HepG2 (cell line): Measurements from ENCODE around the gene ZNF275. TPM values are rescaled to one million over a fixed set of nuclear protein-coding genes. Genes with fewer than 3 reads are reported as not detected.

Experiments
- ATAC-seq: fragments of 200-7000 bp; cut with Tn5 transposase; 3 replicates; pipeline ENCODE4 v1.9.1; 2020; ENCODE audit warnings: mild to moderate bottlenecking, moderate library complexity
- BruUV-seq: library from RNA; stranded (reverse); fragments of 400-500 nt; replicated peaks from 2 replicates; lab custom pipeline; 2021; lab: Mats Ljungman, UMichigan
- CTCF ChIA-PET: fragments of 300-600 bp; formaldehyde crosslinking; extraction: SDS; loops from one replicate; lab custom pipeline; 2021; ENCODE audit warnings: low total read pairs, inconsistent platforms, low intra/inter-chr PET ratio; lab: Yijun Ruan, JAX
- POLR2A ChIA-PET: fragments of 350-600 bp; sonication (Branson Sonifier 250); formaldehyde crosslinking; loops from one replicate; lab custom pipeline; 2020; ENCODE audit warnings: antibody characterized with exemption, inconsistent platforms; lab: Yijun Ruan, JAX
- DNase-seq: peaks from one replicate; pipeline ENCODE4 v3.0.0-alpha.2; 2015; ENCODE audit warnings: low spot score
- FAIRE-seq: peaks from 3 replicates; lab custom pipeline; 2011; peaks lifted over from hg19 to GRCh38; lab: Jason Lieb, UNC
- H2AFZ ChIP-seq: one replicate; pipeline ENCODE4 v1.6.1; 2011; ENCODE audit warnings: low read length, inconsistent platforms
- H3K27ac ChIP-seq: fragments of 300-600 bp; 3 replicates; pipeline ENCODE4 v1.8.0; 2011; ENCODE audit warnings: mixed run types, mild to moderate bottlenecking, mixed read lengths, low read length, inconsistent platforms; ENCODE audit not compliant: insufficient read depth; ENCODE audit errors: extremely low read length
- H3K27me3 ChIP-seq, 2 experiments: fragments of 200-600 bp in 1 of 2; 2 replicates in 1 of 2; 3 replicates in 1 of 2; pipeline versions ENCODE4 v1.6.0 to v1.8.0; 2011; ENCODE audit warnings: low read length in 2 of 2, mild to moderate bottlenecking in 2 of 2, moderate library complexity in 2 of 2, inconsistent platforms in 1 of 2; ENCODE audit not compliant: insufficient read depth in 2 of 2, control insufficient read depth in 1 of 2
- H3K36me3 ChIP-seq, 2 experiments: fragments of 200-600 bp in 1 of 2; replicated peaks in 1 of 2; 2 replicates in 1 of 2; 3 replicates in 1 of 2; pipeline versions ENCODE4 v1.5.1 to v1.8.0; 2011; ENCODE audit warnings: low read length in 2 of 2, inconsistent platforms in 1 of 2; ENCODE audit not compliant: insufficient read depth in 2 of 2, control insufficient read depth in 1 of 2
- H3K4me1 ChIP-seq: 2 replicates; pipeline ENCODE4 v1.5.1; 2012; ENCODE audit warnings: low read length, inconsistent platforms; ENCODE audit not compliant: insufficient read depth
- H3K4me2 ChIP-seq: 2 replicates; pipeline ENCODE4 v1.6.0; 2011; ENCODE audit warnings: low read depth, low read length, inconsistent platforms
- H3K4me3 ChIP-seq, 3 experiments: fragments of 200-600 bp in 1 of 3; sonication (generic), shearing (Covaris generic) in 1 of 3; replicated peaks in 1 of 3; 2 replicates each; pipeline ENCODE4 v1.5.1; 2011 to 2016; ENCODE audit warnings: low read length in 3 of 3, inconsistent platforms in 2 of 3, low read depth in 2 of 3, mild to moderate bottlenecking in 2 of 3, control low read depth in 1 of 3, mixed read lengths in 1 of 3; ENCODE audit not compliant: insufficient read depth in 1 of 3
- H3K79me2 ChIP-seq: one replicate; pipeline ENCODE4 v1.6.1; 2011; ENCODE audit warnings: low read length, inconsistent platforms; ENCODE audit not compliant: insufficient read depth
- H3K9ac ChIP-seq: 2 replicates; pipeline ENCODE4 v1.6.0; 2011; ENCODE audit warnings: mild to moderate bottlenecking, low read depth, low read length, inconsistent platforms; ENCODE audit not compliant: insufficient read depth
- H3K9me3 ChIP-seq: 2 replicates; pipeline ENCODE4 v1.5.1; 2012; ENCODE audit warnings: mild to moderate bottlenecking, low read length
- H4K20me1 ChIP-seq: 2 replicates; pipeline ENCODE4 v1.6.0; 2011; ENCODE audit warnings: inconsistent platforms, mild to moderate bottlenecking, low read length, moderate library complexity; ENCODE audit not compliant: insufficient read depth
- ARNT2 ChIP-seq: sonication (generic); formaldehyde crosslinking; IDR thresholded peaks from 2 replicates; pipeline ENCODE4 v1.8.0; 2022; ENCODE audit warnings: mild to moderate bottlenecking, low read depth, missing genetic modification reagents, moderate library complexity
- FOXA3 ChIP-seq: IDR thresholded peaks from 2 replicates; pipeline ENCODE4 v1.6.1; 2016; ENCODE audit warnings: missing genetic modification reagents, missing compliant biosample characterization
- KLF15 ChIP-seq: sonication (generic); formaldehyde crosslinking; IDR thresholded peaks from 2 replicates; pipeline ENCODE4 v1.8.1; 2023; ENCODE audit warnings: borderline replicate concordance, mild to moderate bottlenecking, inconsistent platforms, missing genetic modification reagents, mixed read lengths
- KLF16 ChIP-seq, 2 experiments: sonication (generic) in 1 of 2; formaldehyde crosslinking in 1 of 2; IDR thresholded peaks; 2 replicates each; pipeline versions ENCODE4 v1.6.1 to v1.8.0; 2016 to 2023; ENCODE audit warnings: missing genetic modification reagents in 2 of 2, missing compliant biosample characterization in 1 of 2
- KMT2B ChIP-seq: IDR thresholded peaks from 2 replicates; pipeline ENCODE4 v1.6.1; 2016; ENCODE audit warnings: missing genetic modification reagents, missing compliant biosample characterization
- TBP ChIP-seq: sonication (generic); formaldehyde crosslinking; IDR thresholded peaks from 2 replicates; pipeline ENCODE4 v1.5.0; 2020; ENCODE audit warnings: missing genetic modification reagents
- TOPORS ChIP-seq: sonication (generic); formaldehyde crosslinking; IDR thresholded peaks from 2 replicates; pipeline ENCODE4 v1.8.0; 2023; ENCODE audit warnings: mild to moderate bottlenecking, missing genetic modification reagents
- TP53 ChIP-seq: sonication (generic); formaldehyde crosslinking; conservative IDR thresholded peaks from 2 replicates; pipeline ENCODE4 v1.4.0; 2020; ENCODE audit warnings: missing genetic modification reagents
- ZC3H4 ChIP-seq: sonication (generic); formaldehyde crosslinking; IDR thresholded peaks from 2 replicates; pipeline ENCODE4 v1.4.0; 2020; ENCODE audit warnings: missing genetic modification reagents, borderline replicate concordance
- ZNF10 ChIP-seq: sonication (generic); formaldehyde crosslinking; IDR thresholded peaks from 2 replicates; pipeline ENCODE4 v1.4.0; 2020; ENCODE audit warnings: mild to moderate bottlenecking, low read depth, missing genetic modification reagents, borderline replicate concordance
- ZNF24 ChIP-seq: fragments of 450-650 bp; IDR thresholded peaks from 2 replicates; pipeline ENCODE4 v1.6.1; 2017; ENCODE audit warnings: antibody characterized with exemption, mild to moderate bottlenecking
- ZNF44 ChIP-seq: sonication (generic); formaldehyde crosslinking; IDR thresholded peaks from 2 replicates; pipeline ENCODE4 v1.5.1; 2020; ENCODE audit warnings: mild to moderate bottlenecking, missing genetic modification reagents
- ZNF644 ChIP-seq: IDR thresholded peaks from 2 replicates; pipeline ENCODE4 v1.6.1; 2016; ENCODE audit warnings: low read depth
- WGBS: methylation state at CpG from one replicate; pipeline ENCODE4 v1.1.6; 2017; ENCODE audit warnings: low lambda C conversion rate; 5-methylcytosine and 5-hydroxymethylcytosine counted together
- in situ Hi-C: cut with HindIII; loops from 2 replicates; pipeline ENCODE4 v1.10.0; 2017; ENCODE audit warnings: low pct_unique_long_range_greater_than_20kb; ENCODE audit not compliant: extremely low pct_ligation_motif_present
- intact Hi-C: fragments of 100-400 bp; cut with micrococcal nuclease; formaldehyde crosslinking; loops from one replicate; pipeline ENCODE4 v1.10.0; 2022; ENCODE audit not compliant: unreplicated experiment
- polyA plus RNA-seq, 8 experiments: library from polyadenylated mRNA; depleted of rRNA in 3 of 8; stranded (reverse) in 7 of 8; unstranded in 1 of 8; fragments of >200 nt; fragmentation: Illumina TruSeq in 4 of 8; extraction: Trizol in 4 of 8; gene quantifications; 2 replicates each; pipeline versions ENCODE4 v1.2.1 to v1.2.3, GENCODE V29; 2011 to 2016; ENCODE audit warnings: low read depth in 4 of 8, missing spikeins in 1 of 8, mixed read lengths in 1 of 8; ENCODE audit not compliant: insufficient read depth in 1 of 8
- total RNA-seq, 5 experiments: library from RNA; depleted of rRNA; stranded (reverse); fragments of >200 nt; fragmentation: Illumina TruSeq; extraction: Trizol; gene quantifications; 2 replicates each; pipeline ENCODE4 v1.2.3, GENCODE V29; 2016; ENCODE audit warnings: low read depth in 1 of 5
- TF ChIP-seq, protein P1 (sequence below): sonication (generic); formaldehyde crosslinking; IDR thresholded peaks from 2 replicates; pipeline ENCODE4 v1.5.1; 2020; ENCODE audit warnings: mild to moderate bottlenecking, missing genetic modification reagents, borderline replicate concordance

The ZNF275 gene
- total and polyA plus RNA-seq, 2 of the 13 experiments (the other 11 are each of a cell fraction or from before 2014, with no cell fraction given), result 6.4 to 11.8 TPM

- no peak for ATAC-seq
- Histone ChIP-seq H3K4me1 (no peaks in the 10 kb centered on the region), H3K36me3 (no peaks in the 10 kb centered on the region), H3K9me3 (no peaks in the 10 kb centered on the region), H3K4me2 (no peak overlapping the region), H2AFZ (no peak overlapping the region), H3K27ac (no peak overlapping the region), H3K4me3 (no peak overlapping the region), H3K9ac (no peak overlapping the region), H3K27me3 (no peaks in the 10 kb centered on the region), H3K79me2 (no peaks in the 10 kb centered on the region), H4K20me1 (no peaks in the 10 kb centered on the region)
- 32% methylated on average over 3 of the region's 3 CpGs for whole genome bisulfite sequencing
- POLR2A ChIA-PET, result no interaction called here
- TF ChIP-seq ZNF24, result no peak
- intact Hi-C loops (no loop called here), in situ Hi-C loops (no loop called here)
- no peak for FAIRE-seq
- CTCF ChIA-PET, result no interaction called here
- no peak for DNase-seq
- no TSS peak for BruUV-seq
Measured at GRCh38 chrX:153366119-153366518, 32.2 kb downstream of the ZNF275 start.

DNA sequence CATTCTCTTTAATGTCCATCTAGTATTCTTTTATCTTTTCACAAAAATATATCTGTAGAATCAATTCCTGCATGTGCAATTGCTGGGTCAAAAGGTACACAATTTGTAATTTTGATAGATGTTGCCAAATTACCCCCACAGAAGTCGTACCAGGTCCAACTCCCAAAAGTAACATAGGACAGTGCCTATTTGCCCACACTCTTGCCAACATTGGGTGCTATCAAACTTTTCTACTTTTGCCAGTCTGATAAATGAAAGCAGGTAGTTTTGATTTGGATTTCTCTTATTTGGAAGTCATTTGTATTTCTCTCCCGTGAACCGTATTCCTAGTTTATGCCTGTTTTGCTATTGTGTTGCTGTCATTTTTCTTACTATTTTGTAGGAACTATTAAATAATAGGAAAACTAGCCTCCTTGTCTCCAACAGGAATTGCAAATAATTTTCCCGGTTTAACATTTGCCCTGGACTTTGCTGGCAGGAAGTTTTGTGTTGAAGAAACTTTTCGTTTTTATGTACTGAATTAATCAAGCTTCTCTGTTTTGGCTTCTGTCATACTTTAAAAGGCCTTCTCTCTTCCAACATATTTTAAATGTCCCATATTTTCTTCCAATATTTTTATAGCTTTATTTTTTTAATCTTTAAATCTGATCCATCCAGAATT lies 33.1 kb downstream of the ZNF275 start:
- intact Hi-C loops, result no loop called here
- TF ChIP-seq ZNF44 (CRISPR knock-in tag) (no peak), KMT2B (no peak), KLF16 (CRISPR knock-in tag; IDR thresholded peaks at IDR 0.05) (no peak), ZNF10 (CRISPR knock-in tag) (no peak), ARNT2 (no peak), FOXA3 (no peak), TBP (no peak), KLF15 (CRISPR knock-in tag) (no peak), TOPORS (CRISPR knock-in tag) (no peak), ZC3H4 (CRISPR knock-in tag) (no peak), ZNF644 (CRISPR knock-in tag) (no peak), TP53 (CRISPR knock-in tag) (no peak)
- TF ChIP-seq, protein P1, sequence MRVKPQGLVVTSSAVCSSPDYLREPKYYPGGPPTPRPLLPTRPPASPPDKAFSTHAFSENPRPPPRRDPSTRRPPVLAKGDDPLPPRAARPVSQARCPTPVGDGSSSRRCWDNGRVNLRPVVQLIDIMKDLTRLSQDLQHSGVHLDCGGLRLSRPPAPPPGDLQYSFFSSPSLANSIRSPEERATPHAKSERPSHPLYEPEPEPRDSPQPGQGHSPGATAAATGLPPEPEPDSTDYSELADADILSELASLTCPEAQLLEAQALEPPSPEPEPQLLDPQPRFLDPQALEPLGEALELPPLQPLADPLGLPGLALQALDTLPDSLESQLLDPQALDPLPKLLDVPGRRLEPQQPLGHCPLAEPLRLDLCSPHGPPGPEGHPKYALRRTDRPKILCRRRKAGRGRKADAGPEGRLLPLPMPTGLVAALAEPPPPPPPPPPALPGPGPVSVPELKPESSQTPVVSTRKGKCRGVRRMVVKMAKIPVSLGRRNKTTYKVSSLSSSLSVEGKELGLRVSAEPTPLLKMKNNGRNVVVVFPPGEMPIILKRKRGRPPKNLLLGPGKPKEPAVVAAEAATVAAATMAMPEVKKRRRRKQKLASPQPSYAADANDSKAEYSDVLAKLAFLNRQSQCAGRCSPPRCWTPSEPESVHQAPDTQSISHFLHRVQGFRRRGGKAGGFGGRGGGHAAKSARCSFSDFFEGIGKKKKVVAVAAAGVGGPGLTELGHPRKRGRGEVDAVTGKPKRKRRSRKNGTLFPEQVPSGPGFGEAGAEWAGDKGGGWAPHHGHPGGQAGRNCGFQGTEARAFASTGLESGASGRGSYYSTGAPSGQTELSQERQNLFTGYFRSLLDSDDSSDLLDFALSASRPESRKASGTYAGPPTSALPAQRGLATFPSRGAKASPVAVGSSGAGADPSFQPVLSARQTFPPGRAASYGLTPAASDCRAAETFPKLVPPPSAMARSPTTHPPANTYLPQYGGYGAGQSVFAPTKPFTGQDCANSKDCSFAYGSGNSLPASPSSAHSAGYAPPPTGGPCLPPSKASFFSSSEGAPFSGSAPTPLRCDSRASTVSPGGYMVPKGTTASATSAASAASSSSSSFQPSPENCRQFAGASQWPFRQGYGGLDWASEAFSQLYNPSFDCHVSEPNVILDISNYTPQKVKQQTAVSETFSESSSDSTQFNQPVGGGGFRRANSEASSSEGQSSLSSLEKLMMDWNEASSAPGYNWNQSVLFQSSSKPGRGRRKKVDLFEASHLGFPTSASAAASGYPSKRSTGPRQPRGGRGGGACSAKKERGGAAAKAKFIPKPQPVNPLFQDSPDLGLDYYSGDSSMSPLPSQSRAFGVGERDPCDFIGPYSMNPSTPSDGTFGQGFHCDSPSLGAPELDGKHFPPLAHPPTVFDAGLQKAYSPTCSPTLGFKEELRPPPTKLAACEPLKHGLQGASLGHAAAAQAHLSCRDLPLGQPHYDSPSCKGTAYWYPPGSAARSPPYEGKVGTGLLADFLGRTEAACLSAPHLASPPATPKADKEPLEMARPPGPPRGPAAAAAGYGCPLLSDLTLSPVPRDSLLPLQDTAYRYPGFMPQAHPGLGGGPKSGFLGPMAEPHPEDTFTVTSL (CRISPR knock-in tag), result no peak

More for the DNA sequence above, 33.1 kb downstream of the ZNF275 start:
- BruUV-seq, result no TSS peak
- ATAC-seq, result no peak
- ChIA-PET CTCF (no interaction called here), POLR2A (no interaction called here)
- H3K36me3 ChIP-seq, result no peaks in the 10 kb centered on the region
- DNase-seq, result no peak
- H4K20me1 ChIP-seq, result no peaks in the 10 kb centered on the region
- no peak overlapping the region for H2AFZ ChIP-seq
- H3K27me3 ChIP-seq, result no peaks in the 10 kb centered on the region
- H3K27ac ChIP-seq, result no peak overlapping the region
- H3K9ac ChIP-seq, result no peak overlapping the region
- H3K4me1 ChIP-seq, result no peaks in the 10 kb centered on the region
- FAIRE-seq, result no peak
- in situ Hi-C loops, result no loop called here
- H3K4me3 ChIP-seq, result no peak overlapping the region
- H3K9me3 ChIP-seq, result no peaks in the 10 kb centered on the region
- H3K79me2 ChIP-seq, result no peaks in the 10 kb centered on the region
- 36% methylated on average over 5 of the region's 5 CpGs for WGBS
- no peak overlapping the region for H3K4me2 ChIP-seq
